ENCODE measurements around the gene RNF114. TPM values are rescaled to one million over a fixed set of nuclear protein-coding genes. Genes with fewer than 3 reads are reported as not detected.

The RNF114 gene
- total RNA-seq, 3 donors from 2014 or later = 81.3 to 89.0 (median 88.2) TPM

DNA sequence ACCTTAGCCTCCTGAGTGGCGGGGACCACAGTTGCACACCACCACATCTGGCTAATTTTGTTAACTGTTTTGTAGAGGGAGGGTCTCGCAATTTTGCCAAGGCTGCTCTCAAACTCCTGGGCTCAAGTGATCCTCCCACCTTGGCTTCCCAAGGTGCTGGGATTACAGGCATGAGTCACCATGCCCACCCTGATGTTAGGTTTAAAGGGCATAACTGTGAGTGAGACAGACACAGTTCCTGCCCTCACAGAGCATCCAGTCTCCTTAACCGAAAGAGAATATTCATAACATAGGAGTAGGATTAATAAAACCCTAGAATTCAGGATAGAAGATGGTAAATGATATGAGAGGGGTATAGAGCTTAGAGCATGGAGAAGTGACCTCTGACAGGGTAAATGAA is 17.8 kb upstream of the RNF114 start:
- no peak for ATAC-seq
- intact Hi-C loops (cut with DNase I, micrococcal nuclease) = no loop called here
- no peaks in the 10 kb centered on the region for H3K9me3 ChIP-seq
- no peak for DNase-seq
- no peak overlapping the region for H3K4me3 ChIP-seq
- TF ChIP-seq, protein P1, sequence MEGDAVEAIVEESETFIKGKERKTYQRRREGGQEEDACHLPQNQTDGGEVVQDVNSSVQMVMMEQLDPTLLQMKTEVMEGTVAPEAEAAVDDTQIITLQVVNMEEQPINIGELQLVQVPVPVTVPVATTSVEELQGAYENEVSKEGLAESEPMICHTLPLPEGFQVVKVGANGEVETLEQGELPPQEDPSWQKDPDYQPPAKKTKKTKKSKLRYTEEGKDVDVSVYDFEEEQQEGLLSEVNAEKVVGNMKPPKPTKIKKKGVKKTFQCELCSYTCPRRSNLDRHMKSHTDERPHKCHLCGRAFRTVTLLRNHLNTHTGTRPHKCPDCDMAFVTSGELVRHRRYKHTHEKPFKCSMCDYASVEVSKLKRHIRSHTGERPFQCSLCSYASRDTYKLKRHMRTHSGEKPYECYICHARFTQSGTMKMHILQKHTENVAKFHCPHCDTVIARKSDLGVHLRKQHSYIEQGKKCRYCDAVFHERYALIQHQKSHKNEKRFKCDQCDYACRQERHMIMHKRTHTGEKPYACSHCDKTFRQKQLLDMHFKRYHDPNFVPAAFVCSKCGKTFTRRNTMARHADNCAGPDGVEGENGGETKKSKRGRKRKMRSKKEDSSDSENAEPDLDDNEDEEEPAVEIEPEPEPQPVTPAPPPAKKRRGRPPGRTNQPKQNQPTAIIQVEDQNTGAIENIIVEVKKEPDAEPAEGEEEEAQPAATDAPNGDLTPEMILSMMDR (IDR thresholded peaks at IDR 0.05) = no peak
- H3K4me1 ChIP-seq (ENCODE audit: low read depth) = peaks cover 16% of the 10 kb centered on the region
- H3K36me3 ChIP-seq (ENCODE audit: low read depth) = no peaks in the 10 kb centered on the region

DNA sequence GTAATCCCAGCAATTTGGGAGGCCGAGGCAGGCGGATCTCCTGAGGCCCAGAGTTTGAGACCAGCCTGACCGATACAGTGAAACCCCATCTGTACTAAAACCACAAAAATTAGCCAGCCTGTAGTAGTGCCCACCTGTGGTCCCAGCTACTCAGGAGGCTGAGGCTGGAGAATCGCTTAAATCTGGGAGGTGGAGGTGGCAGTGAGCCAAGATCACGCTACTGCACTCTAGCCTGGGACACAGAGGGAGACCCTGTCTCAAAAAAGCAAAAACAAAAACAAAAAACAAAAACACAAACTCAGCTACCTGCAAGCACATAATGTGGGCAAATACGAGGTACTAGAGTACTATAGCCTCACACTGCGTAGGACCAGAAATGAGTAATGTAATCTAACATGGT is 17.2 kb upstream of the RNF114 start:
- Histone ChIP-seq H3K4me1 (ENCODE audit: low read depth) (peaks cover 11% of the 10 kb centered on the region), H3K4me3 (no peak overlapping the region), H3K36me3 (ENCODE audit: low read depth) (no peaks in the 10 kb centered on the region), H3K9me3 (no peaks in the 10 kb centered on the region)
- DNase-seq = no peak
- ATAC-seq = no peak
- intact Hi-C loops (cut with DNase I, micrococcal nuclease) = no loop called here
- TF ChIP-seq, protein P1 (IDR thresholded peaks at IDR 0.05) = no peak

DNA sequence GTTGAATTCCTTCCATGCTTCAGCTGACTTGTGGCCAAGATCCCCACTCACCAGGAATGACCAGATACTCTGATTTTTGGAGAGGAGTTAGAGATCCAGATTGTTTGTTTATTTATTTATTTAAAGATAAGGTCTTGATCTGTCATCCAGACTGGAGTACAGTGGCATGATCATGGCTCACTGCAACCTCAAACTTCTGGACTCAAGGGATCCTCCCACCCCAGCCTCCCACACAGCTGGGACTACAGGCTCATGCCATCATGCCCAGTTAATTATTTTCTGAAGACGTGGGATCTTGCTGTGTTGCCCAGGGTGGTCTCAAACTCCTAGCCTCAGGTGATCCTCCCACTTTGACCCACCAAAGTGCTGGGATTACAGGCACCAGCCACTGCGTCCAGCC is 16.7 kb upstream of the RNF114 start:
- DNase-seq = no peak
- Histone ChIP-seq H3K4me1 (ENCODE audit: low read depth) (peaks cover 6% of the 10 kb centered on the region), H3K9me3 (no peaks in the 10 kb centered on the region), H3K36me3 (ENCODE audit: low read depth) (no peaks in the 10 kb centered on the region), H3K4me3 (no peak overlapping the region)
- intact Hi-C loops (cut with DNase I, micrococcal nuclease) = no loop called here
- TF ChIP-seq, protein P1 (IDR thresholded peaks at IDR 0.05) = no peak
- ATAC-seq = no peak

DNA sequence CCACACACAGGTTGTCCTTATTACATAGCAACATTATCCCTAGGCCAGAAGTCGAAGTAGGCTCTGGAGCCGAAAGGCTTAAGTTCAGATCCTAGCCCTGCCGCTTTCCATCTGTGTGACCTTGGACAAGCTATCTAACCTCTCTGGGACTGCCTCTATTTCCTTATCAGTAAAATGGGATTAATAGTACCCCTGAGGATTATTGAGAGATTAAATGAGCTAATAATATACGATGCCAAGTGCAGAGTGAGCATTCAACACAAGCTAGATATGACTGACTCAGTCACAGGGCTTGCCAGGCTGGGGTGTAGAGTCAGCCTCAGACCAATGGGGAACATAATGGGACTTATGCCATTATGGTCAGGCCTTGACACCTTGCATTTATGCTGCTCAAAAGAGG is 11.9 kb upstream of the RNF114 start:
- ATAC-seq (no peak), DNase-seq (no peak)
- H3K4me1 ChIP-seq (ENCODE audit: low read depth) = peaks cover 12% of the 10 kb centered on the region
- H3K9me3 ChIP-seq = no peaks in the 10 kb centered on the region
- no peaks in the 10 kb centered on the region for H3K36me3 ChIP-seq (ENCODE audit: low read depth)
- intact Hi-C loops (cut with DNase I, micrococcal nuclease) = no loop called here
- TF ChIP-seq, protein P1 (IDR thresholded peaks at IDR 0.05) = no peak
- no peak overlapping the region for H3K4me3 ChIP-seq

DNA sequence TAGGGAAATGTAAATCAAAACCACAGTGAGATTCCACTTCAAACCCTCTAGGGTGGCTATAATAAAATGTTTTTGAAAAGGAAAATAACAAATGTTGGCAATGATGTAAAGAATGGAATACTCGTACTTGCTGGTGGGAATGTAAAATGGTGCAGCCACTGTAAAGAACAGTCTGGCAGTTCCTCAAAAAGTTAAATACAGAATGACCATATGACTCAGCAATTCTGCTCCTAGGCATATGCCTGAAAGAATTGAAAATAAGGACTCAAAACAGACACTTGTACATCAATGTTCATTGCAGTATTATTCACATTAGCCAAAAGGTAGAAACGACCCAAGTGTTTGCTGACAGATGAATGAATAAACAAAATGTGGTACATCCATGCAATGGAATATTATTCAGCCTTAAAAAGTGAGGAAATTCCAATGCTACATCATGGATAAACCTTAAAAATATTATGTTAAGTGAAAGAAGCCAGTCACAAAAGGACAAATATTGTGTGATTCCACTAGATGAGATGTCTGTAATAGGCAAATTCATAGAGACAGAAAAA is 10.2 kb upstream of the RNF114 start:
- Histone ChIP-seq H3K9me3 (no peaks in the 10 kb centered on the region), H3K4me3 (no peak overlapping the region), H3K36me3 (ENCODE audit: low read depth) (no peaks in the 10 kb centered on the region), H3K4me1 (ENCODE audit: low read depth) (peaks cover 12% of the 10 kb centered on the region)
- DNase-seq (no peak), ATAC-seq (no peak)
- TF ChIP-seq, protein P1 (IDR thresholded peaks at IDR 0.05) = no peak
- intact Hi-C loops (cut with DNase I, micrococcal nuclease) = no loop called here
